RCC 7860 (cell line): ENCODE data around the gene ABCB11.

ENCODE experiments used
- DNase-seq: peaks from one replicate; pipeline ENCODE4 v3.0.0-alpha.2; 2015; ENCODE audit warnings: low spot score
- FAIRE-seq: peaks from 2 replicates; lab custom pipeline; 2012; peaks lifted over from hg19 to GRCh38; lab: Jason Lieb, UNC

The ABCB11 gene

GRCh38 chr2:169010633-169011460, 20.3 kb downstream of the ABCB11 start:
- no peak for FAIRE-seq

GRCh38 chr2:169009865-169010579, 21.1 kb downstream of the ABCB11 start:
- FAIRE-seq (no peak), DNase-seq (no peak)

More at GRCh38 chr2:169010633-169011460, 20.3 kb downstream of the ABCB11 start:
- DNase-seq: no peak

GRCh38 chr2:169007941-169008340, 23.2 kb downstream of the ABCB11 start:
- no peak for DNase-seq

GRCh38 chr2:169007356-169007755, 23.8 kb downstream of the ABCB11 start:
- DNase-seq (no peak), FAIRE-seq (no peak)

More at GRCh38 chr2:169007941-169008340, 23.2 kb downstream of the ABCB11 start:
- FAIRE-seq: no peak

GRCh38 chr2:169006665-169007064, 24.5 kb downstream of the ABCB11 start:
- no peak for FAIRE-seq
- no peak for DNase-seq

GRCh38 chr2:169005994-169006393, 25.1 kb downstream of the ABCB11 start:
- DNase-seq (no peak), FAIRE-seq (no peak)

GRCh38 chr2:169005080-169005598, 26.0 kb downstream of the ABCB11 start:
- FAIRE-seq (no peak), DNase-seq (no peak)

DNA sequence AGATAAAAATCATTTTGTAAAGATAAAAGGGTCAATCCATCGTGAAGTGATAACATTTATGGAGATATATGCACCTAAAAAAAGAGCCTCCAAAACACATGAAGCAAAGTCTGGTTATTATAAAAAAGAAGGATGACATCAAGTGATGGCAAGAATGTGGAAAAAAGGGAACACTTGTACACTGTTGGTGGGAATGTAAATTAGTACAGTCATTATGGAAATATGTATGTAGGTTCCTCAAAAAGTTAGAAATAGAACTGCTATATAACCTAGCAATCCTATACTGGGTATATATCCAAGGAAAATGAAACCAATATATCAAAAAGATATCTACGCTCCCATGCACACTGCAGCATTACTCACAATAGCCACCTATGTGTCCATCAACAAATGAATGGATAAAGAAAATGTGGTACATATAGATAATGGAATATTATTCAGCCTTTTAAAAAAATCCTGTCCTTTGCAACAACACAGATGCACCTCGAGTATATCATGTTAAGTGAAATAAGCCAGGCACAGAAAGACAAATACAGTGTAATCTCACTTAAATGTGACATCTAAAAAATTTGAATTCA, 28.9 kb downstream of the ABCB11 start:
- DNase-seq: no peak
- no peak for FAIRE-seq

DNA sequence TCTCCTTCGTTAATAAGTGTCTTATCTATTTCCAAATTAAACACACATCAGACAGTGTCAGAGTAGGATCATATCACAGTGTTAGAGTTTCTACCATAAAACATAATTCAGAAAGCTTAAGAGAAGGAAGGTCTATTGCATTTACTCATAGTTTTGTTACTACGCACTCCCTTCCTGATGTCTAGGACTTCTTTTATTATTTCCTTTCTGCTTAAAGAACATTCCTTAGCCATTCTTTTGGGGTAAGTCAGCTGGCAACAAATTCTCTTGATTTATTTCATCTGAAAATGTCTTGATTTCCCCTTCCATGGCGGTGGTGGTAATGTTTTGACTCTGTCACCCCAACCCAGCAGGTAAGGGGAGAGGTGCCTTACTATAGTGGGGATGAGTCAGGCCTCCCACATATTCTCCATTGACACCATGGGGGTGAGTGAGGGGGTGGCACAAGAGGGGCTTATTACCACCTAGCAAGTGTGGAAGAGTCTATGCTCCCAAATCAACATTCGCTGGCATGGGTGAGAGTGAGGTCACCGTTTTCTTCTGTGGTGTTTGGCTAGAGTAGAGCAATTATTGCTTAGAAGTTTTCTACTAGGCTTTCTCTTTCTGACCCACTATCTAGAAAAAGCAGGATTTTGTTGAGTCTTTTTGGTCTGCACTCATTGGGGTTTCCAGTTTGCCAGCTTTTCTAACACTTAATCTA, 29.9 kb downstream of the ABCB11 start:
- no peak for DNase-seq
- FAIRE-seq: no peak

DNA sequence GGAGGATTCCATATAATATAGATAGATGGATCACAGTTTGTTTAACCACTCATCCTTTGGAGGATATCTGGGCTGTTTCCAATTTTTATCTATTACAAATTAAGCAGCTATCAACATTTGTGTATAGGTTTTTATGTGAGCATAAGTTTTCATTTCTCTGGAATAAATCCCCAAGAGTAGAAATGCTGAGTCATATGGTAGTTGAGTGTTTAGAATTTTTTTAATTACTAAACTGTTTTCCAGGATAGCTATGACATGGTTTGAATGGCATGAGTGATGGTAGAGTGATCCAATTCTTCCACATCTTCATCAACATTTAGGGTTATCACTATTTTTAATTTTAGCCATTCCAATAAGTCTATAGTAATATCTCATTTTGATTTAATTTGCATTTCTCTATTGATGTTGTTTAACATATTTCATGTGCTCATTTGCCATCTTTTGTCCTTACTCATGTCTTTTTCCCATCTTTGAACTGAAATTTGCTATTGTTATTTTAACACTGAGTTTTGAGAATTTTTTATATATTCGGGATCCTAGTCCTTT, 31.4 kb downstream of the ABCB11 start:
- FAIRE-seq: no peak
- DNase-seq: no peak

DNA sequence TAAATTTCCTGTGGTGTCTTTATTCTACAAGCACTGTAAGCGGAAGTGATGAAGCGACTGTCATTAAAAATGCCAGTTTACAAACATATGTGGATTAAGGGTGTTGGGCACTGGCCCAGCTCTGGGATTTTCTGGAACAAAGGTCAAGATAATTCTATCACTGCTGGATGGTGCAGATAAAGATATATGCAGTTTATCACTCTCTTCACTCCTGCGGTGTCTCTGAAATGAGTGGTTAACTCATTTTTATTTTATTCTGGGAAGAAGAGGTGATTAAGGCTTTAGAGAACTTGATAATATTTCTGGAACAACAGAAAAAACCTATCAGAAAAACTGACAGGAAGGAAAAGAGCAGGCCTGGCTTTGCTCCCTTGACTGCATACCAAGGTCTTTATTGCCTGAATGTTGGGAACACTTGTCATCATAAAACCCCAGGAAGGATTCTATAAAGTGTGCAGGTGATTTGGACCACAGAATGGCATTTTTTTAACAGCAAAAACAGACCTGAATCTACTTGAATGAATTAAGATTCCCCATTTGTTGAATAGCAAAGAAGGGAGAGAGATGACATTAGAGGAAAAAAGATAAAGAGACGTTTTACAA, 32.4 kb downstream of the ABCB11 start:
- DNase-seq (no peak), FAIRE-seq (no peak)

DNA sequence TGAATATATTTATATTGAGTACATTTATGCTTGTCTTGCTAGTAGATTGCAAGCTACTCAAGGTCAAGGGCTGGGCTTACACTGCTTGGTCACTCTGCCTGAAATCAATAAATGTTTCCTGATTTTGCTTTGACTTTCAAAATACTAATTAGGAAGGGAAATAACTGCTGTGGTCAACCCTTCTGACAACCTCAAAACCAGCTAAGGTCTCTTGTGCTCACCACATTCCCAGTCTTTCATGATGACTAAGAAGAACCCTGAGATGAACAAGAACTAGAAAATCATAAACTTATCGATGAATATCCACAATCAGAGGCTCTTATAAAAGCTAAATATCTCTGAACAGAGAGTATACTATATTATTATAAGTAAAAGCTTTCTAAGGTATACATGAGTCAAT, 33.3 kb downstream of the ABCB11 start:
- peak; percentile 10 for FAIRE-seq
- no peak for DNase-seq

DNA sequence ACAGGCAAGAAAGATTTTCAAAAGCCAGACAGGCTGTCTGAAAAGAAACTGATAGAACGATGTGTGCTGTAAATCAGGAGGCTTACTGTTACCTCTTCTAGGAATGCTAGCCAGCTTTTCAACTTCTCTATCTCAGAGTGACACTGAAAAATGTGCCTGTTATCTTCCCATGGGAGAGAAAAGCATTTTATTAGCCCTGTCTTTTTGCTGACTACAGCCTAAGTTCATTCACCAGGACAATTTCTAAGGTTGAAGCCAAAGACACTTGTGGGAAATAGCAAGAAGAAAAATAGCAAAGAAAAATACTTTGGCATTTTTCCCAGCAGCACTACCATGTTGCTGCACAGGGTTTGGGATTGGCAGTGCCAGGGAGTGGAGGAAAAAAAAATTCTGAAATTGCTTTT, 34.0 kb downstream of the ABCB11 start:
- FAIRE-seq (no peak), DNase-seq (no peak)

DNA sequence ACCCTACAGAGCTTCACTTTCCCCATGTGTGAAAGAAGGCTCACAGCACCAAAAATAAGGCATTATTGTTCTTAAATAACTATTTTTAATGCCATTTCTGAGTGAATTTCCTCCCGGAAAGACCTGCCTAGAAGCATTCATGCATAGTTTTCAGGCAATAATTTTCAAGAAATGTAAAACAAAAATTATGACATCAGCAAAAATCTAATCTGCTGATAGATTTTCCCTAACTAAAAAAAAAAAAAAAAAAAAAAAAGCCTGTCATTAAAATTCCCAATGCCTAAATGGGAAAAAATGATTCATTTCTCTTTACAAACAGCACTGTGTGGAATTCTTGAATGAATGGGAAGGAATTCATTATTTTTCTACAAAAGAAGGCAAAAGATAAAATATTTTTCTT, 35.4 kb downstream of the ABCB11 start:
- DNase-seq: no peak
- no peak for FAIRE-seq

DNA sequence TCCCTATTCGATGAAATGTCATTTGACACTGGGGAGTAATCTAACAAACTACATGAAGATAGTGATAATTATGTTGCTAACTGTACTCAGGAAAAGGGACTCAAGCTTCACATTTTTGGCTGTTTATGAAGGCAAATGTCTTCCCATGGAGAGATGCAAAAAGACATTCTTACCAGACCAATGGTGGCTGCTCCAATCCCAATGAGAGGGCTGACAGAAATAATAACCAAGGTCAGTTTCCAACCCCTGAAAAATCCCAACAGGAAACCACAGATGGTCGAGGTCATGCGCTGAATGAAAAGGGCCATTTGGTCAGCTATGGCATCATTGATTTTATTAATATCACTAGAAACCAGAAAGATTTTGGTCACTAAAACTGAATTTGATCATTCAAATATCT, 37.6 kb downstream of the ABCB11 start:
- FAIRE-seq (no peak), DNase-seq (no peak)

DNA sequence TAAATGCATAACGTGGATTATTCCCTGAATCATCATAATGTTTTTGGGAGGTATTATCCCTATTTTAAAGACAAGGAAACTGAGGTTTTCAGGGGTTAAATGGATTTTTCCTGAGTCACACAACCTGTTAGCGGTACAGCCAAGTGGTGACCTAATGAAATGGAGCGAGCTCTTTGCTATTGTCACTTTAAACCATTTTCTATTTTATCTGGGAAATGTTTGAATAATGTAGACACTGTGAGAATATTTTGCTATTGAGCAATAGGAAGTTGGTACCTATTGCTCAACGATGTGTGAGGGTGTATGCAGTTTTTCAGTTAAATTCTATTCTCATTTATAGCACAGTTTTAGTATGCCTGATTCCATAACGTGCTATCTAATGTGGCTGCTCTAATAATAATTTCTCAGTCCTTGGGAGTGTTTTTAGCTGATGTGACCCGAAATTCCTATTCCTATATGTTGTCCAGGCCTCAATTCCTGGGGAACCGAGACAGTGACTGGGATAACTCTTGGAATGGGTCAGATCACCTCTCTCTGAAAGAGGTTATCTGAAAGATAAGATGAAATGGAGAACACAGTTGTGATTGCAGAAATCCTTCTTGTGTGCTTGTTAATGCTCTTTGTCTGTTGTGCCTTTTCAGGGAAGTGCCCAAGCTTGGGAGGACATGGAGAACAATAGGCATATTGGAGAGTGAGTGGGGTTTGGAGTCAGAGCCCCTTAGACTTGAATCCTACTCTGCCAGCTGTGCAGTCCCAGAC, 38.4 kb downstream of the ABCB11 start:
- FAIRE-seq (no peak), DNase-seq (no peak)

- FAIRE-seq (no peak), DNase-seq (no peak)
These were observed 39.1 kb downstream of the ABCB11 start for GRCh38 chr2:168992026-168992425.

DNA sequence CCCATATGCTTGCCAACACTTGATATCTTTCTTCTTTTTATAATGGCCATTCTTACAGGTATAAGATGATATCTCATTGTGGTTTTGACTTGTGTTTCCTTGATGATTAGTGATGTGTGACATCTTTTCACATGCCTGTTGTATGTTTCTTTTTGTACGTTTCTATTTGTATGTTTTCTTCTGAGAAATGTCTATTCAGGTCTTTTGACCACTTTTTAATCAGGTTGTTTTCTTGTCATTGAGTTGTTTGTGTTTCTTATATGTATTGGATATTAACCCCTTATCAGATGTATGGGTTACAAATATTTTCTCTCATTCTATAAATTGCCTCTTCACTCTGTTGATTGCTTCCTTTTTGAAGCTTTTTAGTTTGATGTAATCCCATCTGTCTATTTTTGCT, 42.4 kb downstream of the ABCB11 start:
- FAIRE-seq: no peak
- DNase-seq: no peak

DNA sequence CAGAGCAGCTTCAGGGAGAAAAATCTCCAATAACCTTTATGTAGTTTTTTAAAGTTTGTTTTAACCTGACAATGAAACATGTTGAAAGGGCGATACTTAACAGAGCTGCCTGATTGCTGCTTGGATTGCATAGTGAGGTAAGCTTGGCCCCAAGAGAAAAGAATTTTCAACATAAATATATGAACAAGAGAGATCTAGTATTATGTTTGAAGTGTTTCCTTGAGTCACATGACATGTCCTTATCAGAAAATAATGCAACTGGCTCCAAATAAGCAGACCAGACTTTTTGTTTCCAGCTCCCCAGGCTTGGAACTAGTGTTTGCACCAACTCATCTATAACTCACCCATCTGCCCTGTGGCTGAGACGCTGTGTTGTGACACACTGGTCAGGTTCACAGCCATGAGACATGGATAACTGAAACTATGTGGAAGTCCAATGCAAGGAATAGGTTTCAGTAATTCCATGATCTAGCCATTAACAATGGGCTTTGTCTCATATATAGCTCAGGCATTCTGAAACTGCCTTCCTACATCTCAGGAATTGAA, 44.7 kb downstream of the ABCB11 start:
- DNase-seq: no peak

More for the DNA sequence above, 44.7 kb downstream of the ABCB11 start:
- no peak for FAIRE-seq
